ENCODE measurements around the gene TSPOAP1. TPM values are rescaled to one million over a fixed set of nuclear protein-coding genes. Genes with fewer than 3 reads are reported as not detected.

The TSPOAP1 gene
- total RNA-seq, 4 donors from 2014 or later, result 0.72 to 1.6 (median 1.0) TPM

DNA sequence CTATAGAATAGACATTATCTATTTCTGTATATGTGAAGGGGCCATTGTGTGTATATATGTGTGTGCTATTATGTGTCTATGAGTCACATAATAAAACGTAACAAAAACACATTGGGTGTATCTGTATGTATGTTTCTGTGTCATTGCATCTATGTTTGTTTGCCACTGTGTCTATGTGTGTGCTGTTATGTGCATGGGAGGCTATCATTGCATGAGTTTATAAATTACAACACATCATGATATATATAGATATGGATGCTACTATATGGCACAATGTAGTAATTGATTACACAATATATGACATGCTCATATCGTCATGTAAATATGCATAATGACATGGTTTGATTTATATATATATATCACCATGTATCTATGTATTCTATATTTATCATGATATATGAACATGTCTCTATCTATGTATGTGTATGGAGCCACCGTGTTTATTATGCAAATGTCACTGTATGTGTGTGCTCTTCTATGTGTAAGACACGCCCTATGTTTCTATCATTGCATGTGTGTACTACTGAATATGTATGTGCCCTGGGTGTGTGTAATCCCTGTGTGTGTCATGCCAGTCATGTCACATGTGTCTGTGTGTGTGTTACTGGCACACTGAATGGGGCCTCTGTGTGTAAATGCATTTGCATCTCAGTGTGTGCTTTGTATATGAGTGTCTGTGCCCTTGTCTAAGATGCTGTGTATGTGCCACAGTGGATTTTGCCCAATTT is 1.4 kb upstream of the TSPOAP1 start:
- intact Hi-C loops (cut with DNase I; ENCODE audit: low total_unique reads), result no loop called here

DNA sequence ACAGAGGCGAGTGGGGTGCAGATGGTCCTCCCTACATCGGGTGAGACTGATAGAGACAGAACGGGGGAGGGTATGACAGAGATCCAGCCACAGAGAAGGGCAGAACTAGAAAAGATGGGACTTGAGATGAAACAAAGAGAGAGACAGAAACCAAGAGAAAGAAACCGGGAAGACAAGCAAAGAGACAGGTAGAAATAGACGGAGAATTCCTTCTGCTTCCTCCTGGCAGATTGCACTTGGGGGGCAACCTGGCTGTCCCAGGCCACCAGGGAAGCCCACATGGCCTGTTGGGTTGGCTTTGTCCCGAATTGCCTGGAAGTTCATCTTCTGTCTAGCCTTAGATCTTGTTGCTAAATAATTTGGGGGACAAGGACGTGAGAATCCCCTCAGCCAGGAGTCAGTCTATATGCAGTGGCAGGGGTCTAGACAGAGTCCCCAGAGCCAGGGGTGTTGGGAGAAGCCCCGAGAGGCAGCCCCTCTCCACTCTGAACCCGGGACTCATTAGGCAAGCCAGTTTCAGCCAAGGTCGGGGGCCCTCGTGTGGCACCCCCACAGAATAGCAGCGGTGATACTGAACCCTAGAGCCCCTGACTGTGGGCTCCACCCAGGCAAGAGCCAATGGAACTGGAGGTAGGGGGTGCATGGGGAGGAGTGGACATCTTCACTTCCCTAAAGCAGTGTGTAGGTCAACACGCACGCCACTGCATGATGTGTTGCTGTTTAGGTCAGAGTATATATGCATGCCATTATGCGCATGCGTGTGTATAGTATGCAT is 627 bp upstream of the TSPOAP1 start:
- intact Hi-C loops (cut with DNase I; ENCODE audit: low total_unique reads) (no loop called here), in situ Hi-C loops (cut with MboI; ENCODE audit: low sequenced_read_pairs in 4 of 4) (no loop called here)
- DNase-seq (no peak), ATAC-seq (no peak)
- Histone ChIP-seq H3K27ac (no peak overlapping the region), H3K27me3 (peaks cover 3 to 17% (median 7%) of the 10 kb centered on the region in 3 donors), H3K9me3 (no peaks in the 10 kb centered on the region), H3K4me1 (peaks cover 0 to 6% of the 10 kb centered on the region in 2 donors), H3K36me3 (no peaks in the 10 kb centered on the region), H3K4me3 (no peak overlapping the region)
- TF ChIP-seq CTCF (IDR thresholded peaks at IDR 0.05 in 4 of 5, conservative IDR thresholded peaks at IDR 0.05 in 1 of 5) (no peak), POLR2A (IDR thresholded peaks at IDR 0.05) (no peak)

More for the DNA sequence above, 1.4 kb upstream of the TSPOAP1 start:
- in situ Hi-C loops (cut with MboI; ENCODE audit: low sequenced_read_pairs in 4 of 4), result no loop called here
- no peak for TF ChIP-seq POLR2A (IDR thresholded peaks at IDR 0.05)
- no peak for TF ChIP-seq CTCF (IDR thresholded peaks at IDR 0.05 in 4 of 5, conservative IDR thresholded peaks at IDR 0.05 in 1 of 5)
- no peaks in the 10 kb centered on the region for H3K36me3 ChIP-seq
- H3K4me3 ChIP-seq, result peak overlapping the region in 1 of 4 donors; percentile 43
- no peak overlapping the region for H3K27ac ChIP-seq
- ATAC-seq, result no peak
- H3K9me3 ChIP-seq, result no peaks in the 10 kb centered on the region
- H3K27me3 ChIP-seq, result peaks cover 3 to 17% (median 7%) of the 10 kb centered on the region in 3 donors
- DNase-seq, result no peak
- peaks cover 0 to 1% of the 10 kb centered on the region in 2 donors for H3K4me1 ChIP-seq

- Histone ChIP-seq H3K36me3 (no peaks in the 10 kb centered on the region), H3K4me1 (peaks cover 0 to 6% of the 10 kb centered on the region in 2 donors), H3K27ac (no peak overlapping the region), H3K4me3 (no peak overlapping the region), H3K27me3 (peaks cover 3 to 17% (median 7%) of the 10 kb centered on the region in 3 donors), H3K9me3 (no peaks in the 10 kb centered on the region)
- in situ Hi-C loops (cut with MboI; ENCODE audit: low sequenced_read_pairs in 4 of 4), result no loop called here
- ATAC-seq, result no peak
- no peak for TF ChIP-seq CTCF (IDR thresholded peaks at IDR 0.05 in 4 of 5, conservative IDR thresholded peaks at IDR 0.05 in 1 of 5)
- intact Hi-C loops (cut with DNase I; ENCODE audit: low total_unique reads), result no loop called here
- DNase-seq, result no peak
Measured at GRCh38 chr17:58327363-58328194, 1.0 kb downstream of the TSPOAP1 start.

DNA sequence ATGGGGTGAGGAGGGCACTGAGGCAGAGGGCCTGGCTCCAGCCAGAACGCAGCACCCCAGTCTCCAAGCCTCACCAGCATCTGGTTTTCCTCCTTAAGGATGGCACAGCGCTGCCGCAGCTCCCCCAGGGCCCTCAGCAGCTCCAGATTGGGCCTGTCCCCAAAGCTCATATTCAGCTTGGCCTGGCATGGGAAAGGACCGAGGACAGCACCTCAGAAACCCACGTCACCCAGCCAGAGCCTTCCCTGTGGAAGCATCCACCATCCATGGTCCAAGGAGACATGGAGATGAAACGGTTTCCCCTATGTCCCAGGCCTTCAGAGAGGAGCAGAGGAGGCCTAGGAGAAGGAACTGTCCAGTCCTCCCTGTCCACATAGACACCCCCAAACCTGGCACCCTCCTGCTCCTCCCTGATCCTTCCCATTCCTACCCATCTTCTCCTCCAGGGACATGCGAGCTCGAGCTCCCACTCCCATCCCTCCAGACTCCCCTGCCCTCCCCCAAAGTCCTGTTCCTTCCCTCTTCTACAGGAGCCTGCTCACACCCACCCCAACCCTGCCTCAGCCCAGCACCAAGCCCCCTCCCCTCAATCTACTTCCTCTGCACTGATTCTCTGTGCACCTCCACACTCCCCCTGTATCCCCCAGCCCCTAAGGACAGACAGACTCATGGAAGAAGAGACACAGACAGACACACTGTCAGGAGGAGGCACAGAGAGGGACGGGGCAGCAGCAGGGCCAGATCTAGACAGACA is 1.8 kb downstream of the TSPOAP1 start:
- Histone ChIP-seq H3K36me3 (no peaks in the 10 kb centered on the region), H3K27ac (no peak overlapping the region), H3K4me1 (peaks cover 0 to 6% of the 10 kb centered on the region in 2 donors), H3K9me3 (no peaks in the 10 kb centered on the region), H3K27me3 (peaks cover 3 to 17% (median 7%) of the 10 kb centered on the region in 3 donors), H3K4me3 (no peak overlapping the region)
- in situ Hi-C loops (cut with MboI; ENCODE audit: low sequenced_read_pairs in 4 of 4), result no loop called here
- intact Hi-C loops (cut with DNase I; ENCODE audit: low total_unique reads), result no loop called here
- TF ChIP-seq CTCF (IDR thresholded peaks at IDR 0.05 in 4 of 5, conservative IDR thresholded peaks at IDR 0.05 in 1 of 5) (no peak), POLR2A (IDR thresholded peaks at IDR 0.05) (no peak)
- ATAC-seq, result no peak
- no peak for DNase-seq

All from gastrocnemius medialis (tissue), 4 donors.